A549 (cell line): Measurements from ENCODE around the gene PADI2. TPM values are rescaled to one million over a fixed set of nuclear protein-coding genes. Genes with fewer than 3 reads are reported as not detected.

Experiments
- ATAC-seq, 2 experiments: fragments of 200-7000 bp in 1 of 2; fragments of >200 bp in 1 of 2; cut with Nextera tagmentation in 1 of 2; cut with Tn5 transposase in 1 of 2; 3 replicates each; pipeline versions ENCODE4 v1.8.0 to v1.9.1; 2018 to 2020; ENCODE audit warnings: mild to moderate bottlenecking in 1 of 2, moderate library complexity in 1 of 2
- CTCF ChIA-PET: fragments of 300-600 bp; sonication (Branson Sonifier 250); formaldehyde crosslinking; extraction: SDS; loops from one replicate; lab custom pipeline; 2021; ENCODE audit warnings: antibody characterized with exemption, inconsistent platforms; lab: Yijun Ruan, JAX
- POLR2A ChIA-PET: fragments of 350-600 bp; formaldehyde crosslinking; extraction: SDS; loops from one replicate; lab custom pipeline; 2021; ENCODE audit warnings: antibody characterized with exemption, inconsistent platforms; lab: Yijun Ruan, JAX
- DNase-seq, 2 experiments: peaks; one replicate each; pipeline versions ENCODE4 v3.0.0 to v3.0.0-alpha.2; 2011 to 2016; ENCODE audit warnings: low read depth in 1 of 2, low spot score in 1 of 2
- FAIRE-seq: peaks from 2 replicates; lab custom pipeline; 2011; peaks lifted over from hg19 to GRCh38; lab: Jason Lieb, UNC
- H3K27ac ChIP-seq, 2 experiments: fragments of >200 bp; sonication (Bioruptor Twin); formaldehyde crosslinking; 3 replicates each; pipeline ENCODE4 v1.5.1; 2016 to 2017
- H3K4me1 ChIP-seq: fragments of >200 bp; sonication (Bioruptor Twin); formaldehyde crosslinking; 3 replicates; pipeline ENCODE4 v1.6.1; 2016
- H3K4me2 ChIP-seq: fragments of >200 bp; sonication (Bioruptor Twin); formaldehyde crosslinking; 3 replicates; pipeline ENCODE4 v1.6.1; 2016
- H3K4me3 ChIP-seq: fragments of >200 bp; sonication (Bioruptor Twin); formaldehyde crosslinking; 3 replicates; pipeline ENCODE4 v1.5.1; 2016
- H3K9me3 ChIP-seq: fragments of >200 bp; sonication (Bioruptor Twin); formaldehyde crosslinking; 3 replicates; pipeline ENCODE4 v1.6.1; 2016
- ATOH8 ChIP-seq: fragments of 250-450 bp; sonication (Bioruptor Pico); IDR thresholded peaks from 2 replicates; pipeline ENCODE4 v1.5.0; 2020; ENCODE audit warnings: low read depth, mild to moderate bottlenecking, moderate library complexity
- BCL3 ChIP-seq: fragments of >200 bp; sonication (Bioruptor Twin); formaldehyde crosslinking; IDR thresholded peaks from 3 replicates; pipeline ENCODE4 v1.6.1; 2016
- CEBPB ChIP-seq, 2 experiments: fragments of >200 bp in 1 of 2; sonication (Bioruptor Twin) in 1 of 2; formaldehyde crosslinking in 1 of 2; IDR thresholded peaks; 2 replicates each; pipeline ENCODE4 v1.6.1; 2012 to 2016
- CTCF ChIP-seq: fragments of >200 bp; sonication (Bioruptor Twin); formaldehyde crosslinking; IDR thresholded peaks from 3 replicates; pipeline ENCODE4 v1.5.1; 2016
- FOSL2 ChIP-seq, 2 experiments: fragments of 450-650 bp in 1 of 2; fragments of >200 bp in 1 of 2; sonication (Bioruptor Twin) in 1 of 2; formaldehyde crosslinking; IDR thresholded peaks; 2 replicates each; pipeline versions ENCODE4 v1.5.0 to v1.6.1; 2016 to 2020; ENCODE audit warnings: mild to moderate bottlenecking in 1 of 2, moderate library complexity in 1 of 2
- HMGXB4 ChIP-seq: fragments of 250-450 bp; sonication (Bioruptor Pico); IDR thresholded peaks from 2 replicates; pipeline ENCODE4 v1.5.0; 2021; ENCODE audit warnings: mild to moderate bottlenecking, moderate library complexity, borderline replicate concordance
- HOXA7 ChIP-seq: fragments of 250-450 bp; sonication (Bioruptor Pico); IDR thresholded peaks from 2 replicates; pipeline ENCODE4 v1.5.0; 2020; ENCODE audit warnings: mild to moderate bottlenecking, moderate library complexity
- HOXB13 ChIP-seq: fragments of 250-450 bp; sonication (Bioruptor Pico); IDR thresholded peaks from 2 replicates; pipeline ENCODE4 v1.5.0; 2020; ENCODE audit warnings: low read depth, mild to moderate bottlenecking, moderate library complexity
- HOXB5 ChIP-seq: fragments of 250-450 bp; sonication (Bioruptor Pico); IDR thresholded peaks from 2 replicates; pipeline ENCODE4 v1.5.0; 2020; ENCODE audit warnings: mild to moderate bottlenecking, moderate library complexity
- MAFK ChIP-seq: fragments of 450-650 bp; IDR thresholded peaks from 2 replicates; pipeline ENCODE4 v1.6.1; 2014; ENCODE audit not compliant: partially characterized antibody
- PHF8 ChIP-seq: fragments of 200-600 bp; sonication (generic); IDR thresholded peaks from 2 replicates; pipeline ENCODE4 v1.6.1; 2016; ENCODE audit warnings: low read depth, mild to moderate bottlenecking, antibody characterized with exemption, moderate library complexity, borderline replicate concordance
- POLR2AphosphoS2 ChIP-seq: conservative IDR thresholded peaks from 2 replicates; pipeline ENCODE4 v1.6.1; 2012; ENCODE audit warnings: low read length, improper control_type of control experiment, inconsistent platforms
- RARB ChIP-seq: fragments of 250-450 bp; sonication (Bioruptor Pico); IDR thresholded peaks from 2 replicates; pipeline ENCODE4 v1.8.0; 2021; ENCODE audit warnings: mild to moderate bottlenecking, moderate library complexity
- RFX5 ChIP-seq: fragments of 450-650 bp; IDR thresholded peaks from 2 replicates; pipeline ENCODE4 v1.7.1; 2014; ENCODE audit warnings: antibody characterized with exemption, mild to moderate bottlenecking, moderate library complexity
- SREBF2 ChIP-seq: fragments of 450-650 bp; IDR thresholded peaks from 2 replicates; pipeline ENCODE4 v1.6.1; 2014; ENCODE audit warnings: mild to moderate bottlenecking, moderate library complexity
- TFCP2L1 ChIP-seq: fragments of 250-450 bp; sonication (Bioruptor Pico); IDR thresholded peaks from 2 replicates; pipeline ENCODE4 v1.5.0; 2021; ENCODE audit warnings: mild to moderate bottlenecking
- ZC3H11A ChIP-seq: fragments of 450-650 bp; IDR thresholded peaks from 2 replicates; pipeline ENCODE4 v1.6.1; 2014; ENCODE audit warnings: antibody characterized with exemption, mild to moderate bottlenecking
- WGBS: methylation state at CpG from one replicate; pipeline ENCODE4 v1.1.6; 2017; ENCODE audit errors: missing lambda C conversion rate; 5-methylcytosine and 5-hydroxymethylcytosine counted together
- polyA plus RNA-seq, 4 experiments: library from polyadenylated mRNA; depleted of rRNA in 3 of 4; stranded (reverse); fragments of >200 nt; fragmentation: RNase III in 1 of 4; extraction: RNeasy Plus Mini Kit Qiagen cat#74134 plus additional on column Dnase treatment in 1 of 4; gene quantifications; 2 replicates in 3 of 4; 3 replicates in 1 of 4; pipeline ENCODE4 v1.2.3, GENCODE V29; 2011 to 2017
- TF ChIP-seq, protein P1 (sequence below): fragments of 150-350 bp; IDR thresholded peaks from 2 replicates; pipeline ENCODE4 v1.6.1; 2014; ENCODE audit warnings: low read depth, mild to moderate bottlenecking, low read length

PADI2 gene
- polyA plus RNA-seq, 2 of the 4 experiments (the other 2 are of a cell fraction): 1.1 to 1.3 TPM

- no peak for TF ChIP-seq CTCF
- TF ChIP-seq RARB (CRISPR knock-in tag): no peak
- TF ChIP-seq MAFK: no peak
- no peak for TF ChIP-seq SREBF2
- TF ChIP-seq CEBPB (IDR thresholded peaks at IDR 0.05): no peak
- TF ChIP-seq POLR2AphosphoS2: no peak
- TF ChIP-seq HOXB13: no peak
These were observed 21.0 kb upstream of the PADI2 start (continued) for GRCh38 chr1:17140279-17140678.

DNA sequence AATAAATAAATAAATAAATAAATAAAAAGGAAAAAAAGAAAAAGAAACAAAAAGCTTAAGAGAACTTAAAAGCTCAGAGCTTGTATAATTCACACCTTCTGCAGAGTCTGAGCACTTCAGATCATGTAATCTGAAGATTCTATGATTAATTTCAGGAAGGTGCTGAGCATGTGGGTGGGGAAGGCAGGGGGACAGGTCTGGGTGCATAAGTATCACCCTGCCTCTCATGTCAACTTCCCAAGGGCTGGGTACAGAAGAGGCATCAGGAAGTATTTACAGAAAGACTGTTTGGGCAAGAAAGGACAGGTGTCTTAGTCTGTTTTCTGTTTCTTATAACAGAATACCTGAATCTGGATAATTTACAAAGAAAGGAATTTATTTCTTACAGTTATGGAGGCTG is 20.4 kb upstream of the PADI2 start:
- no peak for FAIRE-seq
- no peak for DNase-seq
- ChIA-PET POLR2A (interaction anchor here (0.6 kb wide), 1 partner anchor 10 kb away, joined by 3 read pairs; no protein-coding TSS in a partner anchor), CTCF (interaction anchor here (5.6 kb wide), 1 partner anchor 14 kb away, joined by 33 read pairs; no protein-coding TSS in a partner anchor)
- Histone ChIP-seq H3K9me3 (no peaks in the 10 kb centered on the region), H3K4me3 (no peak overlapping the region), H3K4me1 (peaks cover 11% of the 10 kb centered on the region), H3K4me2 (no peak overlapping the region), H3K27ac (no peak overlapping the region; a peak in 1 of 6 replicates)
- TF ChIP-seq HOXA7 (CRISPR knock-in tag) (no peak), ZC3H11A (no peak), HMGXB4 (CRISPR knock-in tag) (no peak), RFX5 (no peak), FOSL2 (IDR thresholded peaks at IDR 0.05) (no peak), FOSL2 (CRISPR knock-in tag; IDR thresholded peaks at IDR 0.05) (no peak), PHF8 (no peak), TFCP2L1 (CRISPR knock-in tag) (no peak), HOXB5 (CRISPR knock-in tag) (no peak), BCL3 (no peak)
- TF ChIP-seq, protein P1, sequence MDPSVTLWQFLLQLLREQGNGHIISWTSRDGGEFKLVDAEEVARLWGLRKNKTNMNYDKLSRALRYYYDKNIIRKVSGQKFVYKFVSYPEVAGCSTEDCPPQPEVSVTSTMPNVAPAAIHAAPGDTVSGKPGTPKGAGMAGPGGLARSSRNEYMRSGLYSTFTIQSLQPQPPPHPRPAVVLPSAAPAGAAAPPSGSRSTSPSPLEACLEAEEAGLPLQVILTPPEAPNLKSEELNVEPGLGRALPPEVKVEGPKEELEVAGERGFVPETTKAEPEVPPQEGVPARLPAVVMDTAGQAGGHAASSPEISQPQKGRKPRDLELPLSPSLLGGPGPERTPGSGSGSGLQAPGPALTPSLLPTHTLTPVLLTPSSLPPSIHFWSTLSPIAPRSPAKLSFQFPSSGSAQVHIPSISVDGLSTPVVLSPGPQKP: no peak
- ATAC-seq: no peak

GRCh38 chr1:17137441-17137840 is 18.2 kb upstream of the PADI2 start:
- ATAC-seq: no peak

More at GRCh38 chr1:17137441-17137840, 18.2 kb upstream of the PADI2 start:
- H3K4me3 ChIP-seq: no peak overlapping the region
- WGBS: 68% methylated on average over 6 of the region's 6 CpGs
- DNase-seq: no peak
- no peaks in the 10 kb centered on the region for H3K9me3 ChIP-seq
- ChIA-PET CTCF (interaction anchor here (1.2 to 5.6 kb wide), 4 partner anchors 12 to 198 kb away, joined by 3 to 33 read pairs (median 4); no protein-coding TSS in a partner anchor), POLR2A (interaction anchor here (0.6 kb wide), 1 partner anchor 101 kb away, joined by 3 read pairs; no protein-coding TSS in a partner anchor)
- FAIRE-seq: no peak
- peak overlapping the region in 1 of 2 experiments; percentile 33; a peak in 2 of 6 replicates for H3K27ac ChIP-seq
- TF ChIP-seq ATOH8 (CRISPR knock-in tag): no peak
- peaks cover 13% of the 10 kb centered on the region for H3K4me1 ChIP-seq
- no peak overlapping the region for H3K4me2 ChIP-seq
